Embryonic facial prominence (tissue), 1 donor: ENCODE data around the gene CCDC8.
"Not testable (repeated sequence)": the region's sequence is repeated elsewhere in the genome, so short reads cannot be mapped to it uniquely, and the experiment has no call there.

ENCODE experiments used
- DNase-seq: peaks from one replicate; pipeline ENCODE4 v3.0.0-alpha.2; 2016; ENCODE audit errors: extremely low spot score

CCDC8 gene, protein sequence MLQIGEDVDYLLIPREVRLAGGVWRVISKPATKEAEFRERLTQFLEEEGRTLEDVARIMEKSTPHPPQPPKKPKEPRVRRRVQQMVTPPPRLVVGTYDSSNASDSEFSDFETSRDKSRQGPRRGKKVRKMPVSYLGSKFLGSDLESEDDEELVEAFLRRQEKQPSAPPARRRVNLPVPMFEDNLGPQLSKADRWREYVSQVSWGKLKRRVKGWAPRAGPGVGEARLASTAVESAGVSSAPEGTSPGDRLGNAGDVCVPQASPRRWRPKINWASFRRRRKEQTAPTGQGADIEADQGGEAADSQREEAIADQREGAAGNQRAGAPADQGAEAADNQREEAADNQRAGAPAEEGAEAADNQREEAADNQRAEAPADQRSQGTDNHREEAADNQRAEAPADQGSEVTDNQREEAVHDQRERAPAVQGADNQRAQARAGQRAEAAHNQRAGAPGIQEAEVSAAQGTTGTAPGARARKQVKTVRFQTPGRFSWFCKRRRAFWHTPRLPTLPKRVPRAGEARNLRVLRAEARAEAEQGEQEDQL

DNA sequence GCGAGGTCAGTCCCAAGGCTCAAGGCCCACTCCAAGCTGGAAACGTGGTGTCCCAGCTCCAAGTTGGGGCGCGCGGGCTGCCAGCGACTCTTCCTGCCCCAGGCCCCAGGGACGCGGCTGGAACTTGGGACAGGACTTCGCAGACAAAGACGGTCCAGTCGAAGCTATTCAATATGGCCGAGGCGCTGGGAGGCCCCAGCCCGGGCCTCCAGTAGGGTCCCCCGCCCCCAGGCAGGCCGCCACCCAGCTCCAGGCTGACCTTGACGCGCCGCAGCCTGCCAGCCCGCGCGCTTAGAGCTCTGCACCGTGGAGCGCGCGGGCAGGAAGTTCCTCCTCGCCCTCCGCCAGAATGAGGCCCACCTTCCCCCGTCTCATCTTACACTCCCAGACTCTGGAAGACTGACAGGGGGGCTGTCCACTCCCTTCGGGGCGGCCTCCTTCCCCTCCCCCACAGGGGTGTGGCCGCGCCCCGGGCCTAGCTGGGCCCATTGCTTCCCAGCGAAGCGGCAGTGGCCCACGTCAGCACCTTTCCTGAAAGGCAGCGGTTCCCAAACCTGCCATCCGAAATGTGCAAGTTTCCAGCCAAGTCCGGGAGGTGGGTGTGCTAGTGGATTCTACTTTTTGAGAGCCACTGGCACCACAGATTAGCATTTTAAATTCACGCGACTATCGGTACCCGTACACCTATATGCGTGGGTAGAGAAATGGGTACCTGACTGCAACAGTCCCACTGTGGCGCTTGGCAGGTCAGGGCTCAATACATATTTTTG lies at the start of gene CCDC8:
TSS of gene CCDC8 (minus strand) at position 303 of the 770 bp plus-strand sequence. CDS start 754 bp downstream, outside the sequence.
- DNase-seq, result peak; percentile 93

DNA sequence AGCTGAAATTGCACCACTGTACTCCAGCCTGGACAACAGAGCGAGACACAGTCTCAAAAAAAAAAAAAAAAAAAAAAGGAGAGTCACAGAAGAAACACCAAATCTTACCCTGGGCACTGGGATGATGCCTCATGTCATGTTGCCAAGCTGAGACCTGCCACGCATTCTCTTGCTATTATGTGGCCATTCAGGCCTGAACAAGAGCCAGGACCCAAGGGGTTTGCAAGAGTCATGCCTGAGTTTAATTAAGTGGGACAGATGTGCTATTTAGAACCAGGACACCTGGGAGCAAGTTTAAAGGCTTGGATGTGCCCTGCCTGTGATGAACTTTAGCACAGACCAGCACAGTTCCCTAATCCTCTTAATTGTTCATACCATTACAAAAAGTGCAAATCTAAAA lies 48.2 kb upstream of the CCDC8 start:
- DNase-seq, result no peak

DNA sequence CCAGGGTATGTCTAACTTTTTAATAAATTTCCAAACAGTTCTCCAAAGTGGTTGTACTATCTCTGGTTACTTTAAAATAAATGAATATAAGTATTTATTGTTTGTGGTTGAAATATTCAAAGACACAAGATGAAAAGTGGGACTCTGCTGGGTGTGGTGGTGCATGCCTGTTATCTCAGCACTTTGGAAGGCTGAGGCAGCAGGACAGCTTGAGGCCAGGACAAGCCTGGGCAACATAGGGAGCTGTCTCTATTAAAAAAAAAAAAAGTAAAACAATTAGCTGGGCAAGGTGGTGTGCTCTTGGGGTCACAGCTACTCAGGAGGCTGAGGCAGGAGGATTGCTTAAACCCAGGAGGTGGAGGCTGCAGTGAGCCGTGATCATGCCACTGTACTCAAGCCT lies 47.6 kb upstream of the CCDC8 start:
- DNase-seq, result no peak

DNA sequence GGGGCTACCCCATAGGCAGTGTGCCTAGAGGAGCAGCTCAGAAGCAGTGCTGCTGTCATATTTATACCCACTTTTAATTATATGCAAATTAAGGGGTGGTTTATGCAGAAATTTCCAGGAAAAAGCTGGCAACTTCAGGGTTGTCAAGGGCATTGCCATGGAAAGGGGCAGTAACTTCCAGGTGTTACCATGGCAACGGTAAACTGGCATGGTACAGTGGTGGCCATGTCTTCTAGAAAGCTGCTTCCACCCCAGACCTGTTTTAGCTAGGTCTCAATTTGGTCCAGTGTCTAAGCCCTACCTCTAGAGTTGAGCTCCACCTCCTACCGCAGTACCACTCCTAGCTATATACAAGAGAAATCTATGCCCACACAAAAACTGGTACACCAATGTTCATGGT lies 46.7 kb upstream of the CCDC8 start:
- no peak for DNase-seq

DNA sequence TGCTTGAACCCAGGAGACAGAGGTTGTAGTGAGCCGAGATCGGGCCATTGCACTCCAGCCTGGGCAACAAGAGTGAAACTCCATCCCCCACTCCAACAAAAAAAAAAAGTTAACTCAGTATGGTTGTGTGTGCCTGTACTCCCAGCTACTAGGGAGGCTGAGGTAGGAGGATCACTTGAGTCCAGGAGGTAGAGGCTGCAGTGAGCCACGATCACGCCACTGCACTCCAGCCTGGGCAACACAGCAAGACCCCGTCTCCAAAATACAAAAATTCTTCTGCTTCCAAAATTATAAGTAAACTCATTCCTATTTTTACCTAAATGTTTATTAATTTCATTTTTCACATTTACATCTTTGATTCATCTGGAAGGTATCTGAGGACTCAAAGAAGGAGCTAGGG lies 43.6 kb upstream of the CCDC8 start:
- no peak for DNase-seq

DNA sequence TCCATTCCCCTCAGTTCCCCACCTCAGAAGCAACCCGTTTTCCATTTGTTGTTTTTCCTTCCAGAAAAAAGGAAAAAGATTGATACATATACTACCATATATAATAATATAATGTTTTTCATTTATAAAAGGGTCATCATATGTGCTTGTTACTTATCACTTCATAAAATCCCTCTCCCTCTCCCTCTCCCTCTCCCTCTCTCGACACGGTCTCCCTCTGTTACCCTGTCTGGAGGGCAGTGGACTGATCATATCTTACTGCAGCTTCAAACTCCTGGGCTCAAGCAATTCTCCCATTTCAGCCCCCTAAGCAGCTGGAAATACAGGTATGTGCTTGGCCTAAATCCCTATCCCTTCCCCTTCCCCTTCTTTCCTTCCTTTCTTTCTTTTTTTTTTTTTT lies 40.9 kb upstream of the CCDC8 start:
- no peak for DNase-seq

DNA sequence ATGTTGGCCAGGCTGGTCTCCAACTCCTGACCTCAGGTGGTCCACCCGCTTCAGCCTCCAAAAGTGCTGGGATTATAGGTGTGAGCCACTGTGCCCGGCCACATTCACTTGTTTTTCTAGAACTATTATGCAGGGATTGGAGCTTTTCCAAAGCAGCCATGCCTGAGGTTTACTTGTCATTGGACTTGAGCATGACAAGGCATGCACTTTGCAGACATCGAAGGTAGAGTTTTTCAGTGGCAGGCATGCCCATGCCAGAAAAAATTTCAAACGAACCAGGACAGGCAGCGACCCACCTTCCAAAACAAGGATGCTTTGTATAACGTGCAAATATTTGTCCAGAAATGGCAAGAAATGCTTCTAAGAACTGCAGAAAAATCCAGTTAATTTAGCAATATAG lies 40.3 kb upstream of the CCDC8 start:
- DNase-seq, result no peak

DNA sequence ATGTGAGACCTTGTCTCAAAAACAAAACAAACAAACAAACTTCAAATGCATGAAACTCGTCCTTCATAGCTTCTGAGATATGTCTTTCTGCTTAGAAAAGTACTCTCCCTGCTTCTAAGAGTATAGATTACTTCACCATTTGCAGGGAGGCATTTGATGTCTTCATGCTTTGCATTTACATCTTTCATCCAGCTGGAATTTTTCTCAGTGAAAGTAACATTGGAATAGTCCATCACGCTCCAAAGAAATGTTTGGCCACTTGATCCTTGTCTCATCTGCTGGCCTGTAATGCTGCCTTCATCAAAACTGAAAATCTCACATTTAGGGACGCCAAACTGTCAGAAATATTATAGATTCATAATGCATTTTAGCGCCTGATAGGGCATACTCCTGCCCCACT lies 38.8 kb upstream of the CCDC8 start:
- no peak for DNase-seq

DNA sequence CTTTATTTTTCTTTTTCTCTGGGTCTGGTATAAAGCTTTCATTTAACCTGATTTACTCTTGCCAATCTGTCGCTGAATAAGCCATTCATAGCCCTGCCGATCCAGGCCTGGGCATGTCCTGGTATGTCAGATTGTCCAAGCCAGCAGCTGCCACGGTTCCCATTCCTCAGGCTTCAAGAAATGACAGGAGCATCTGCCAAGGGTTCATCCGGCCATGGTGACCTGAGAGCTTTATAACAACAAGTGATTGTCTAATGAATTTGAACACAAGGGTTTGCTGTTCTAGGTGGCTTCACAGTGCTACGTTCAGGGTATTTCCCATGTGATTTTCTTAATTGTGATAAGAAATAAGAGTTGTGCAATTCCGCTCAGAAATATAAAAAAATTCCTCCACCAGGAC lies 38.0 kb upstream of the CCDC8 start:
- DNase-seq, result no peak

DNA sequence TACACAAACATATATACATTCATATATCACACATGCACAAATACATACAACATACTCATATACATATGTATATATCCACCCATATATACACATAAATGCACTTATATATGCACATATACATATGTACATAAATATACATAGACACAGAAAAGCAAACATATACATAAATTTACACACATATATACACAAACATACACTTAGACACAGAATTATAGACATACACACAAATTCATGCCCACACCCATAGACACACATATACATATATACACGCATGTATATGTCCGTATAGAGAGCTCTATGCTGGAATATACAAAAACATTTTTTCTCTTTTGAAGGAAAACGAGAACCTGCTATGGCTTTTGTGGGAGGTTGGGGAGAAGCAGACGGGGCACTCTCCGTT lies 37.4 kb upstream of the CCDC8 start:
- no peak for DNase-seq

DNA sequence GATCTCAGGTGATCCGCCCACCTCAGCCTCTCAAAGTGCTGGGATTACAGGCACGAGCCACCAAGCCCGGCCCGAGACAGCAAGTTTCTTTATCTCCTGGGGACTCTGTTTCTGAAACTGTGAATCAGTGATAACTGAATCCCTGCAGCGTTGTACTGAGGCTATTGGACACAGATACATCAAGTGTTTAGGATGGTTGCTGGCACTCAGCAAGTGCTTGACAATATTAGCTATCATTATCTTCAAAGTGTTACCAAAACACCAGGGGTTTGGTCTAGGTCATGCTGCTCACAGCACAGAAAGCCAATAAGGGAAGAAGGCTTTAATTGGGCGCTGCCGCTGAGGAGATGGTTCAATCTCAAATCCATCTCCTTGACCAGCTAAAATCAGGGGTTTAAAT lies 35.9 kb upstream of the CCDC8 start:
- no peak for DNase-seq

DNA sequence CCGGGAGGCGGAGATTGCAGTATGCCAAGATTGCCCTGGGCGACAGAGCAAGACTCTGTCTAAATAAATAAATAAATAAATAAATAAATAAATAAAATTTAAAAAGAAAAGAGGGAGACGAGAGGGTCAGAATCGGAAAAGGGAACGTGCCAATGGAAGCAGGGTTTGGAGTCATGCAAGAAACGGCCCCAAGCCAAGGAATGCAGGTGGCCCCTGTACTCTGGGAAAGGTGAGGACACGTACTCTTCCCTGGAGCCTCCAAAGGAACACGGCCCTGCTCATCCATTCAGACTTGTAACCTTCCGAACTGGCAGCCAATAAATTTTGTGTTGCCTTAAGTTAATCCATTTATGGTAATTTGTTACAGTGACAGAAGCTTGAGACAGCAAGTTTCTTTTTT lies 35.2 kb upstream of the CCDC8 start:
- no peak for DNase-seq

DNA sequence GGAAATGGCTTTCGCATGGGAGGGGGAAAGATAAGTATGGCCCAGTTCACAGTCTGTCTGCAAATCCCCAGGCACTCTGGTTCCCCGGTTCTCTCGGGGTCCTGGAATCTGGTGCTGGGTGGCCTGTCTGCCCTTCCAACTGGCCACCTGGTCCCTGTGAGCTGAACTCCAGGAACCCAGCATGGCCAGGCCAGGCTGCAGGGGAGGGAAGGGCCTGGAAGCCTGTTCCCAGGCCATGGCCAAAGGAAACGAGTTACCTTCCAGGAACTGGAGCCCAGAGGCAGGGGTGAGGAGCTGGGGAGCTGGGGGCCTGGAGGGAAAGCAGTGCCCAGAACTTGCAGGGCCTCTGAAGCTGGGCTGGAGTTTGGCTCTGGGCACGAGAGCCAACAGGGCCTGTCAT lies 34.5 kb upstream of the CCDC8 start:
- no peak for DNase-seq

DNA sequence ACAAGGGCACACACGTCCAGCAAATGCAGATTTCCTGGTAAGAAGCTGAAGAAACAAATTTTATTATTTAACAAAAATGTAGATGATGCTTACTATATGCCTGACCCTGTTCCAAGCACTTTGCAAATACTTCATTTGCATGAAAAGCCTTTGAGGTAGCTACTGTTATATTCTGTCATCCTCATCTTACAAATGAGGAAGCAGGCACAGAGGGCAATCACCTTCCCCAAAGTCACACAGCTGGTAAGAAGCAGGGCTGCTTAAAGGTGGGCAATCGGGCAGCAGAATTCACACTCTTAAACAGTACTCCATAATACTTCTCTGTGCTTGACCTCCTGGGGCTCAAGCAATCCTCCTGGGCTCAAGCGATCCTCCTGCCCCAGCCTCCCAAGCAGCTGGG lies 33.6 kb upstream of the CCDC8 start:
- no peak for DNase-seq

DNA sequence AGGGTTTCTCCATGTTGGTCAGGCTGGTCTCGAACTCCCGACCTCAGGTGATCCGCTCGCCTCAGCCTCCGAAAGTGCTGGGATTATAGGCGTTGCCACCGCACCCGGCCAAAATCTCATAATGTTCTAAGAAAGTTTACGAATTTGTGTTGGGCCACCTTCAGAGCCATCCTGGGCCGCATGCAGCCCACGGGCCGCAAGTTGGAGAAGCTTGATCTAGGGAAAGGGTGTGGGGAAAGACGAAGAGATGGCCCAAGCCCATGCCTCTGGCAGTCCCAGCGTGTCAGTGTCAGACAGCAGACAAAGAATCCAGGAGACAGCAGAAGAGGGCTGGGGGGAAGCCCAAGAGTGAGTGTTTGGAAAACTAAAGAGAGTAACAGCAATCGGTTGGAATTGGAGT lies 32.7 kb upstream of the CCDC8 start:
- DNase-seq, result no peak

DNA sequence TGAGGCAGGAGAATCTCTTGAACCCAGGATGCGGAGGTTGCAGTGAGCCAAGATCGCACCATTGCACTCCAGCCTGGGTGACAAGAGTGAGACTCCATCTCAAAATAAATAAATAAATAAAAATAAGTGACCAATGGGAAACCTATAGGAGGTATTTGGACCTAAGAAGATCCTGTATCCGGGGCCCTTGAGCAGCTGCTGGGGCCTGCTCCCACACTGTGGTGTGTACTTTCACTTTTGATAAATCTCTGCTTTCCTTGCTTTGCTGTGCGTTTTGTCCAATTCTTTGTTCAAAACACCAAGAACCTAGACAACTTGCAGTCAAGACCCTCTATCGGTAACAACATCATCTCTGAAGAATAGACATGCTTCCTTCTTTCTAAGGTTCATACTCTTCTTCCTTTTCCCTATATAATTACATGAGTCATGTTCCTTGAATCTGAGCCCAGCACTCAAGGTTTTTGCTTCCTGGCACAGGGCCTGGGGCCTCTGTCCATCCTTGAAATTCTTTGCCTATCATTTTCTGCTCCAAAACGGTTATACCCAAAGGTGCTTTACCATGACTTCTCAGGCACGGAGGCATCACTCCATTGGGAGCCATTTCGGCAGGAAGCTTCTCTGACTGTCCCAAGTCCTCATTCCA lies 29.6 kb upstream of the CCDC8 start:
- DNase-seq, result no peak

DNA sequence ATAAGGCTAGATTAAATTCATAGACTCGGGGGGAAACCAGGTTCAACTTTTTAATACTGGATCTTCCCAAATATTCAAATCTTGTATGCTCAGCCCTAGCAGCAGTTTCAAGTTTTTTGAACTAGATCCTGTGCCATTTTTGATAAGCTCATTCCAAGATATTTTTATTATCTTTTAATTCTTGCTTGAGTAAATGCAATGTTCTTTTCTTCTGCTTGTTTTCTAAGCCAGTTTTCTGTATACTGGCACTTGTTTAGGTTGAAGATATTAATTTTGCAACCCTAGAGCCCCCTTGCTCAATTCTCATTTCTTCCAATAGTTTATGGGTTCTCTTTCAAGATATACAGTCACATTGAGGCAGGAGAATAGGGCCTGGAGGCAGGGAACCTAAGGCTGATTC lies 28.5 kb upstream of the CCDC8 start:
- DNase-seq, result no peak

DNA sequence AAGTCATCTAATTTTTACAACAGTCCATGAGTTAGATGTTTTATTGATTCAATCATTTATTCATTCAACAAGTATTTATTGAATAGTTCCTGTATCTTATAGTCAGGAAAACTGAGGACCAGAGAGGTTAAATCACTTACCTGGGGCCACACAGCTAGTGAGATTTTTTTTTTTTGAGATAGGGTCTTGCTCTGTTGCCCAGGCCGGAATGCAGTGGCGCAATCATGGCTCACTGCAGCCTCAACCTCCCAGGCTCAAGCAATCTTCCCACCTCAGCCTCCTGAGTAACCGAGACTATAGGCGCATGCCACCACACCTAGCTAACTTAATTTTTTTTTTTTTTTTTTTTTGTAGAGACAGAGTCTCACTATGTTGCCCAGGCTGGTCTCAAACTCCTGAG lies 22.3 kb upstream of the CCDC8 start:
- DNase-seq, result not testable (repeated sequence)

DNA sequence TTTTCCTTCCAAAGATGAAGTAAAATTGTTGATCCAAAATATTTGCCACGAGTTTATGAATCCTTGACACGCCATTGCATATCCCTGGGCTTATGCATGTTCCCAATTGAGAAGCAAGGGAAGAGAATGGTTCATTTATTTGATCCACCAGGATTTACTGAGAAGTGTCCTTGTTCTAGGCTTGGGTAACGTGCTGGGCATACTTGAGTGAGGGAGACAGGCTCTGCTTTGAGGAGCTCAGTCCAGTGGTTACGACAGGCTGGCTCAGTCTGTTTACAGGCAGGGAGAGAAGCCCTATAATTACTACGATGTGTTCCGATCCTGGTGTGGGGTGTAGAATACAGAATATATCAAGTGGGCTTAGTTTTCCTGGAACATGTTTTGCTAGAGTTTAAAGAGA lies 21.6 kb upstream of the CCDC8 start:
- no peak for DNase-seq

DNA sequence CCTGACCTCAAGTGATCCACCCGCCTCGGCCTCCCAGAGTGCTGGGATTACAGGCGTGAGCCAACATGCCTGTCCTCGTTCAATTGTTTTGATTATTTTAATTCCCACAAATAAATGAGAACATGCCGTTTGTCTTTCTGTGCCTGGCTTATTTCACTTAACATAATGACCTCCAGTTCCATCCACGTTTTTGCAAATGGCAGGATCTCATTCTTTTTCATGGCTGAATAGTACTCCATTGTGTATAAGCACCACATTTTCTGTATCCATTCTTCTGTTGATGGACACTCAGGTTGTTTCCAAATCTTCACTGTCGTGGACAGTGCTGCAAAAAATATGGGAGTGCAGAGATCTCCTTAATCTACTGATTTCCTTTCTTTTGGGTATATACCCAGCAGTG lies 20.1 kb upstream of the CCDC8 start:
- not testable (repeated sequence) for DNase-seq

DNA sequence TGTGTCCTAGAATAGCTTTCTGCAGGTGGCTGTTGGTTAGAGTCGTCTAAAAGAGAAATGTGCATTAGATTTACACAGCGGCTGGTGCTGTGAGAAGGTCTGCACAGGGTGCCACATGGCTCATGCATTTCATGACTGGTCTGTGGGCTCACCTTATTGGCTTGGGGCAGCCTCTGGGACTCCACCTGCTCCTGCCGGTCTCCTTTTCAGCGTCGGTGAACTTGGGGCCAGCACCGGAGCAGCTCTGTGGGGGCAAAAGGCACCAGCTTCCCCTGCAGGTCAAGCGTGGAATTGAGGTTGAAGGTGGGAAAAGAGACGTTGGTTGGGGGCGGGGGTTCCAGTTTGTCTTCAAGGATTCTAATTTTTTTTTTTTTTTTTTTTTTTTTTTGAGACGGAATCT lies 18.5 kb upstream of the CCDC8 start:
- no peak for DNase-seq

DNA sequence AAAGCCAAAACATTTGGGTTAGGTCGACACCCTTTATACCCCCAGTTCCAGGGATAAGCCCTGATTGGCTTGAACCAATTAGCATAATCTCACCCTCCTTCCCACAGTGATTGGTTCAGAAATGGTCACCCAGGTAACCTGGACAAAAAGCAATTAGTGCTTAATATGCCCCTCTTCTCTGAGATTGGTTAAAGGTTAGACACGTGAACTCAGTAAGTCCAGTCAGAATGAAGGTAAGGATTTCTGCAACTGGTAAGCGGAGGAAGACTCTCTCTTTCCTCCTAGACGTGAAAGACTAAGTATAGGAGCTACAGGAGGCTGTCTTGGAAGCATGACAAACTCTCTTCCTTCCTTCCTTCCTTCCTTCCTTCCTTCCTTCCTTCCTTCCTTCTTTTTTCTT lies 16.6 kb upstream of the CCDC8 start:
- DNase-seq, result no peak
